ENCODE data around the gene MTHFS.

DNA sequence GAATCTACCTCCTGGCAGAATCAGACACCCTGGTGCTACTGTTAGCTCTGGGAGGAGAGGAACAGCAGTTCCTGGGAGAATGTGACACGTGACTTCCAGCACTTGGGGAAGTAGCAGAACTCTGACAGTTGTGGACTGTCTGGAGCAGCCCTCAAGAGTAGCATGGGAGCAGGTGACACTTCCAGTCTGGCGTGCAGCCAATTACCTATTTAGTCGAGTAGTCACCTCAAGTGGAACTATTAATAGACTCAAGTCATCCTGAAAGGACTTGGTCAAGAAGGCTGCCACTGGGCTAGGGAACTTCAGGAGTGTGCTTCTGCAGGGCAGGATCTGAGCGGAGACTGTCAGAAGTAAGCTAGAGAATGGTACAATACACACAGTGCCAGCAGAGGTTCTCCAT, 62.3 kb downstream of the MTHFS start:
- no peak for TF ChIP-seq SIN3A (IDR thresholded peaks at IDR 0.05; ENCODE audit: borderline replicate concordance, insufficient read depth, low read length)
- no peak for TF ChIP-seq TAF1 (IDR thresholded peaks at IDR 0.05; ENCODE audit: borderline replicate concordance, insufficient read depth, low read length)
- TF ChIP-seq FOXP2 (optimal IDR thresholded peaks at IDR 0.05; ENCODE audit: borderline replicate concordance, extremely low read depth, extremely low read length, insufficient read depth) = no peak
- TF ChIP-seq POLR2AphosphoS5 (IDR thresholded peaks at IDR 0.05; ENCODE audit: low read depth, low read length) = no peak
